NCI-H524 (cell line): Measurements from ENCODE around the gene EFEMP1.

ENCODE experiments used
- DNase-seq, 2 experiments: peaks; one replicate each; lab custom pipeline; 2025; lab: John Stamatoyannopoulos, UW

The EFEMP1 gene

DNA sequence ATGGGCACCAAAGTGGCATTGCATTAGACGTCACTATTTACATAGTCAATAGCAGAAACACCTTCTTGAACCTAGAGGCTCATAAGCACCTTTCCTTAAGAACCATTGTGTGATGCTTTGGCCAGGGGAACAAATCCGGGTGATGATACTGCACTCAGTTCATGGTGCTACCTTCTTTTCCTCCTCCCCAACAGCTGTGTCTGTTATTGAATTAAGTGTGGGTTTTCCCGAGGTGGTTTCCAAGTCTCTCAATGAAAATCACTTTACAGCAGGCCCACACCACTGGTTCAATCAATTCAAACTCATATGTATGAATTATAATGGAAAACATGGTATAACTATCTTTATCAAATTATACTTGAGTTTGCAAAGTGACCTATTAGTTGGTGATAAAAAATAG, 9.3 kb upstream of the EFEMP1 start:
- DNase-seq, result no peak

DNA sequence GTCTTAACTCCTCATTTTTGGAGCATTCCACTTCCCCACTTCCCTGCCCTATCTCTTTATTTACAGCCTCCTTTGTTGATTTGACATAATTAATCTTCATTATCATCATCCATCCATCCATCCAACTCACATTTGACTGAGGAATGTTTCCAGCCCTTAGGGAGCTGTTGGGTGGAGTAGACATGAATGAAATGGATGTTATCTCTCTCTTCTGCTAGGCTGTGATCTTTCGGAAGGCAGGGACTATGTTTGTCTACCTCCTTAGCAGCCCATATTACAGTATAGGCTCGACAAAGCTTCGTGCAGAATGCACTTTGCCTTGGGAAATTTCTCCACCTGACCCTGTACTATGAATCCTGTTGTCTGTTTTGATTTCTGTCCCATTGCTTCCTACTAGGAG, 7.7 kb upstream of the EFEMP1 start:
- DNase-seq, result no peak

DNA sequence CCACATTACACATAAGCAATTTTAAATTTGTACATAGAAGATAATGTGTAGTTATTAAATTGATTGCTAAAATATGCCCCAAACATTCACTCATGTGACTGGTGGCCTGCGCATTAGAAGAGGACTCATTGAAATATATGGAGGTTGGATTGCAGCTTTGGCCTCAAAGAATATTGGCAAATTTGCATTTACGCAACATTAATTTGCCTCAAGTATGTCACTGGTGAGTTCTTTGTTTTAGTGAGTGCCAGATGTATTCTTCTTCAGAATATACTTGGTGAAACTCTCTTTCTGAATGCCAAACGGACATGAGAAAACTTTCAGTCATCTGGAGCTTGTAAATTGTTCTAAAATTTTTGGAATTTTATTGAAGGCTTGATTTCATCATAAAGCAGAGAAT, 5.9 kb upstream of the EFEMP1 start:
- no peak for DNase-seq

DNA sequence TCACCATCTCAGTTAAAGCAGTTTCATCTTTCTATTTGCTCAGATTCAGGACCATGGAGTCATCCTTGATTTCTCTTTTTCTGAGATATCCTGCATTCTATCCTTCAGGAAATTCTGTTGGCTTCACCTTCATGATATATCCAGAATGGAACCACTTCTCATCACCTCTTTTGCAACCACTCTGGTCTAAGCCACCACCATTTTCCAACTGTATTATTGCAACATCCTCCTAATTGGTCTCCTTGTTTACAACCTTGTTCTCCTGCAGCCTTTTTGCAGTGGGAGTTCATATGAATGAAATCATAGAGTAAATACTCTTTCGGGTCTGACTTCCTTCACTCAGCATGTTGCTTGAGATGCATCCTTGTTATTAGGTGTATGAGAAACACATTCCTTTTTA, 3.4 kb upstream of the EFEMP1 start:
- DNase-seq, result no peak

DNA sequence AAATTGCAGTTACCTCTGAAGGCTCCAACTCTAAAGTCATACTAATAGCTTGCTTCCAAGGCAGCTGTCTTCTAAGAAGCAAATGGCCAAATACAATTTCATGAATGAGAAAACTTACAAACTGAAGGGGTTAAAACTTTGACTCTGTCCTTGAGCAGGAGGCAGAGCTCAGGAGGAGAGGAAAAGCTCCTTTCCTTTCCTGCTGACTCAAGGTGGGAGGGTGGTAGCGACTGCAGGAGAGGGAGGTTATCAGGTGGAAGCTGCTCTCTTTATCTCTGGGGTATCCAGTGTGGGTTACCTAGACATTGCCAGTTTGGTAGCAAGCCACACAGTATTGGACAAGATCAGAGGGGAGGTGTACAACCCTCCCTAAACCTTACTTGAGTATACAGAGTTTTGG, 2.7 kb upstream of the EFEMP1 start:
- no peak for DNase-seq

DNA sequence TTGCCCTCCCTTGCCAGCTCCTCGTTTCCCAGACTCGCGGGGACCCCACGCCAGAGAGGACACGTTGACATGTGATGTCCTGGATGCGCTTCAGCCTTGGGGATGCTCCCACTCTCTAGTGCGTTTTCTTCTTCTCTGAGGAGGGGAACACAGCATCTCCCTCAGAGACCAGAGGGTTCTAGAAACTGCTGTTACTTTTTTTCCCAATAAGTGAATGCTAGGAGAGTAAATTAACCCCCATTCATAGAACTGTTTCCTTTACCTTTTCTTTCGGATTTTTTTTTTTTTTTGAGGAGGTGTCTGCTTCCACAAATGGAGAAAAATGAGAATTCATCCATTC, 370 bp upstream of the EFEMP1 start:
- DNase-seq, result no peak

DNA sequence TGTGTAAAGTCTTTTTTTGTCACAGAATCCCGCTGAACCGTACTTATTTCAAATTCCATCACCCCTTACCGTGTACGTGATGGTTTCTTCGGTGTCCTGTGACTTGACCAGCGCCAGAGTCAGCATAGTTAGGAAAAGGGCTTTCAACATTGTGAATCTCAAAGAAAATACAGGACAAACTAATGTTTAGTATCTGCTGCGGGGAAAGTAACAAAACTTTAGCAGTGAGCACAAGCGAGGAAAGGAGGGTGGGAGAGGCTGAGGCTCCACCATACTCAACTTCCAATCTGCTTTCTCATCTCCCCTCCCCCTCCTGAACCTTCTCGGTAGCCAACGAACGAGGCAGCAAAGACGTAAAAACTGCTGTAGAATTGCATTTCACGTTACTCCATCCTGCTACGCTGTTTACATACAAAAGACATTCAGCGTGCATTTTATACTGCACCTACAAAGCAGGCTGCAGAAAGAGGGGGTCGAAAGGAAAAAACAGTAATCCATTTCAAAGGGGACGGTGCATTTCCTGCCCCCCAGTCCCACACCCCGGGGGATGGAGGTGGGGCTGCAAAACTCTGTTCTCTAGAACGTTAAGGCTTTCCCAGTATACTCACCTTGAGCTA, 1.2 kb downstream of the EFEMP1 start:
- DNase-seq, result no peak

DNA sequence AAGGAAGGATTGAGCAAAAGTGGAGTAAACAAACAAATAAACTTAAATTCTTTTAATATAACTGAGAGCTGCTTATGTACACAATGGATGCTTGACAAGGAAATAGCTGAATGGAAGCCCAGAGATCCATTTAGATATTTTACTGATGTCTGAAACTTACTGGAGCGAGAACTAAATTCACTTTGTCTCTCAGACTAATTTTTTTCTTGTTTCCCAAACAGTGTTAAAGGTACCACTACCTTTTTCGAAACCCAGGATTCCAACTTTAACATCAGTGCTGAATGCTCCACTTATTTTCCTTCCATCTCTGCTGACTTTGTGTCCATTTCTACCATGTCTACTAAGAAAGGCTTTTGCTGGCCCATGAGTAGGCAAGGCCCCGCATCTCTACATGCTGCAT, 4.0 kb downstream of the EFEMP1 start:
- DNase-seq, result no peak

DNA sequence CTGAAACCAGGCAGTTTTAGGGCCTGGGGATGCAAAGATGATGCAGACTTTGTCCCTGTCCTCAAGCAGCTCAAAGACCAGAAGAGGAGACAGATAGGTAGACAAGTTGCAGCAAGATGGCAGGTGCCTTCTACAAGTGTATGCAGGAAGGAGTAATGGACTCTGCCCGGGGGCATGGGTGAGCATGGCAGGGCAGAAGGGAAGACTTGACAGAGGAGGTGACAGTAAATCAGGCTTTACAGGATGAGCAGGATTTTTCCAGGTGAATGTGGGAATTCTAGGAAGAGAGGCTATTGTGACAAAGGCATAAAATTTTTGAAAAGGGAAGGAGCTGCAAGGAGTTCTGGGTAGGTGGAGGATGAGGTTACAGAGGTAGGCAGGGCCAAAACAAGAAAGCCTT, 4.7 kb downstream of the EFEMP1 start:
- no peak for DNase-seq

DNA sequence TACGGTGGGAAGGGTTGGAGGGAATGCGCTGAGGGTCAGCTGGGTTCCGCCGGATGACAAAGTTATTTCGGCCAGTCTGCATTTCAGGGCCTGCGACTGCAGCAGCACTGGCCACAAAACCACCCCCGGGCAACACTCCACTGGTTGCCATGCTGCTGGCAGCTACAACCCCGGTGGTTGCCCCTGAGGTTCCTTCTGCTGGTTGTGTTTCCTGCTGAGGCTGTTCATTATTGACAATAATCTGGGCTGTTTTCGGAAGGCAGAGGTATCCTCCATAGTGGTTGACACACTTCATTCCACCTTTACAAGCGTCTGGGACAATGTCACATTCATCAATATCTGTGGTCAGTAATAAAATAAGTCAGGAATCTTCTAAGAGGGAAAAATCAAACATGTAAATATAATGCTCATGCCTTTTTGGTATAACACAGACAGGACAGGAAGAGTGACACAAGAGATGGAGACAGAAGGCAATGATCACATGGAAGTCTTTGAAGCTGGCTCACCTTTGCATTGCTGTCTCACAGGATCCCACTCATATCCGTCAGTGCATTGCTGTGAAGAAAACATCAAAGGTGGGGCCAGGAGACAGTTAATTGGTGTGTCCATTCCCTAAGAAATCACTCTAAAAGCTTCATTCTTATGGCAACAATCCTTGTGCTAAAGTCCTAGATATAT, 5.7 kb downstream of the EFEMP1 start:
- DNase-seq, result no peak

DNA sequence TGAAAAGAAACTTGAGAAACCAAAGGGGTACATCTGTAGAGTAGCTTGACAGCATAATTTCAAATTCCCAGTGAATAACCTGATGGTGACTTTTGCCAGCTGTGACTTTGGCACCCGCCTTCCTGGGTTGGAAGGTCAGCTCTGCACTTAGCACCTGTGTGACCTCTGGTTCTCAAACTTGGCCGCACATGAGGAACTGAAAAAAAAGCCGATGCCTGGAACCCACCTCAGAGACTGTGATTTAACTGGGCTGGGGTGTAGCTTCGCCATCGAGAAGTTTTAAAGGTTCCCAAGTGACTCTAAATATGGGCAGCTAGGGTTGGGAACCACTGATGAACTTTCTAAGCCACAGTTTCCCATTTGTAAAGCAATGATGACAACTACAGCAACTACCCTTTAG, 6.5 kb downstream of the EFEMP1 start:
- no peak for DNase-seq

DNA sequence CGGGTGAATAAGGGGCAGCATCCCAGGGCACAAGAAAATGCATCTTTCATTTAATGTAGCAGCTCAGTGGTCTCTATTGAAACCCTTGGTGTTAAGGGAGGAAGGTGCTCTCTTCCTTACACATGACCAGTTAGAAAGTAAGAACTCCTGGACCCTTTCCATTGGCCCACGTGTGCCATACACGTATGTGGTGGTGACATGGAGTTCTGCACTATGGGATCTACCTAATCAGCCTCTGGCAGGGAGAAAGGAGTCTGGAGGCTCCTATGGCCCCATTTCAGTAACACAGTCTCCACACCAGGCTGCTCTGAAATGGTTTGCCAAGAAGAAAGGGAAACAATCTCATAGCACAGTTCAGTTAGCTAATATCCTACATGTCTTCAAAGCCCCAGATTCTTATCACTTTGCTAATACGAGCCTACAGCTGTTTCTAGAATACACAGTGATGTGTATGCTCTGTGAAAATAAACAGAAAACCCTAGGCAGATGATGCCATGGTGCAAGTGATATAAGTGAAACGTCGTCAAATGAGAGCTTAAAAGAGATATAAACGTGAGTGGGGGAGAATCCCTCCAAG, 7.0 kb downstream of the EFEMP1 start:
- DNase-seq, result no peak

DNA sequence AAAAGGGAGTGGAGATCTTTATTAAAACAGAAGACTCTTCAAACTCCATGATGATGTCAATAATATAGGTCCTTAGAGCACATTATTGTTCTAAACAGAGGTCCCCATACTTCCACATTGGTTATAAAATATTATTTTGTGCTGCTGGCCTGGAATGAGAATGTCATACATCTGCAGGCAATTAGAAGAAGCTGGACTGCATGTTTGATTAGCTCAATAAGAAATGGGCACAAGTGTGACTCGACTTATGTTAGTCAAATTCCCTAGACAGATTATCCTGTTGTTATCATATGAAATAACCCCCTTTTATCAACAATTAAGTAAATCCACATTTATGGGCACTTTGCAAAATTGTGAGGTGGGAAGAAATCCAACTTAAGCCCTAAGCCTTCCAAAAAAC, 8.8 kb downstream of the EFEMP1 start:
- DNase-seq, result no peak

DNA sequence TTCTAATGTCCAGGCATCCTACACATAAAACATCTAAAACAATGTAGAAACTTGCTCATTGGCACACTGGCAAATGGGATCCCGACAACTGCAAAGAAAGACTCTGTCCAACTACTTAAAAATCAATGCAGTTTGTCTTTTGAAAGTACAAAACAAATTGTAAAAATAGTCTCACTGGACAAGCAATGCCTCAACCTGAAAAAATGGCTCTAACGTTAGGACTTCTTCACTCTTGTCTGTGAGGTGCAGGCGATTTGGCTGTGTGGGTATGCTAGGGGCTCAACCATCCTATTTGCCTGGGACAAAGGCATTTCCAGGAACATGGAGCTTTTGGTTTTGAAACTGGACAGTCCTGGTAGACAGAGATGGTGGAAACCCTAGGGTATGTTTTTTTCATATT, 10.7 kb downstream of the EFEMP1 start:
- no peak for DNase-seq

DNA sequence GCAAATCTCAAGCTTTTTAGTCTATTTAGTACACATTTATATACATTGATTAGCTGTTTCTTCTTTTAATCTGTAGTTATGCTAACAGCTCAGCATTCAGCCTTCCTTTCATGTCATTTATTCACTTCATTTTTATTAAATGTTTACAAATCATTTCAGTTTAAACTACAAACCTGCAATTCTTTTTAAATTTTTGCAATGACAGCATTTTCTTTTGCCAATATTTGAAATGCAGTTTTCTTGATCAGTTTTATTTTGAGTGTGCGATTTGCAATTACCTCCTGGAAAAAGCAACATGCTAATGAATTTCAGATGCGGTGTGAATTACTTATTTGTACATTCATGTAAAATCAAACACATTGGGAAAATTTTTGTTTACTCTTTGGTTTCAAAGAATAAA, 13.5 kb downstream of the EFEMP1 start:
- no peak for DNase-seq

DNA sequence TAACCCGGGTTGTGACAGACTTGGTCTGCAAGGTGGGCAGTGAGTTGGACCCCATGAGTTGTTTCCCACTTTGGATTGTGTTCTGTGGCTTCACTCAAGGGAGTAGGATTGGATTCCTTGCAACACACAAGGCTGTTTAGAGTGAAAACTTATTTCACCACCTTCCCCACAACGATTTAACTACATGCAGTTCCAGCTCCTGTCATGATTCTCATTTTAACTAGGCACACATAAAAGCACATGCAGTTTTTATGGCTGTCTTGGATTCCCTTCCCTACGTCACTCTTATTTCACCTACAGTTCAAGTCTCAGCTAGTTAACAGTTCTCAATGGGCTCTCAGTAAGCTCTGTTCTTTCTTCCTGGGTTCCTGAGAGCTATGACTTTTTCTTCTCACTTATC, 15.9 kb downstream of the EFEMP1 start:
- no peak for DNase-seq

DNA sequence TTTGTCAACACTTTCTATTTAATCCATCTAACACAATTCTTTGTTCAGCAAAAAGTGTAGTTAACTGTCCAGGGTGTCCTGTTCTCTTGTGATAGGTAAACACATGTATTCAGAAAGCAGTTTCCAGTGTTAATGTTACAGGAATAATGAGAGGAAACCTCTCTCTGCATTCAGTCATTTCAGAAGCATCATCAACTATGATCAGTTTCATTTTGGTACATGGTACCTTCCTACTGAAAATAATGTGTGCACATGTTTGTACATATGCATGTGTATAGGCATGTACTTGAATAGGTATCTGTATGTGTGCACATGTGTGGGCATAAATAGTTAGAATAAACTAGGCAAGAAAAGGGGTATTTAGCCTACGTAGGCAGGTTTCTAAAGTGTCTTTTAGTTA, 16.6 kb downstream of the EFEMP1 start:
- DNase-seq, result no peak

DNA sequence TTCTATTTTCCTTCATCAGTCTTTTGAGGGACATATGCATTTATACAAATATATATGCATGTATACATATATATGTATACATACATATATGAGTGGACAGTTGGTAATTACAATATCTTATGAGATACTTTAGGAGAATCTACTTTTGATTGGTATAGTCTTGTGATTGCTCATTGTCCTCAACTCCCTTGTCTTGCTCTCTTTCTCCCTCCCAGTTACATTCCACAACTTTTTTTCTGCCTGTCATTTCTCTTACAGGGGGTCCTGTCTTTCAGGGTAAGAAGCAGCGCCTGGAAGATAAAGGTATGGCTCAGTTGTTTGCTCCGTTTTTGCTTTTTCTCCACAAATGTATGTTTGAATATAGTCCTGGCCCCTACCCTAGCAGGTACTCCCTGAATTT, 19.9 kb downstream of the EFEMP1 start:
- DNase-seq, result no peak

DNA sequence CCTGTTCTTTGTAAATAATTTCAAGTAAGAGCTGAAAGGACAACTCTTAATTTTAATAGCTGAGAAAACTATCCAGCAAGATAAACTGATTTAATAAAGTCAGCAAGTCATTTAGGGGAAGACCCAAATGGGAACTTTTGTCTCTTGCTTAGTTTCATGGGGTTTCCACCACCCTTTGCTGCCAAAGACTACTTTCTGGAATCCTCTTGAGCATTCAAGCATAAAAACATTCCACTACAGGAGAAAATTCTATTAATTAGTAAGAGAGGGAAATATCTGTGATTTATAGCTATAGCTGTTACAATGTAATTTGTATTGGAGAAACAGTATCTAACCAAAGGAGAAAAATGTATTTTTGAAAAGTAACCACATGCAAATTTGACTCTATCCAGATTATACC, 20.6 kb downstream of the EFEMP1 start:
- no peak for DNase-seq

DNA sequence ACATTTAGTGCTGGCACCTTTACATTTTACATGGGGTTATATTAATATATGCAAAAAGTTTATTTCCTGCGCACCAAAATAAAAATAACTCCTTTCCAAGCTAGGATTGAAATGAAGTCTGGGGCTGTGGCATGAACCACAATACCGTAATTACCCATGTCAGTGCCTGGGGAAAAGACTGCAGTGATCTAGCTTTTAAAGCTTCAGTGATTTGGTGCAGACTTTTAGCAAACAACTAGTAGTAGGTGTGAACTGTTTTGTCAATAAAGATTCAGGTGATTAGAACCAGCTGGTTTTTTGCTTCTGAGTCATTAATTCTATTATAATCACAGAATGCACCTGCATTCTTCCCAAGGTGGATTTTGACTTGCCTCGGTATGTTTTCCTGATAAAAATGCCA, 21.2 kb downstream of the EFEMP1 start:
- DNase-seq, result no peak

DNA sequence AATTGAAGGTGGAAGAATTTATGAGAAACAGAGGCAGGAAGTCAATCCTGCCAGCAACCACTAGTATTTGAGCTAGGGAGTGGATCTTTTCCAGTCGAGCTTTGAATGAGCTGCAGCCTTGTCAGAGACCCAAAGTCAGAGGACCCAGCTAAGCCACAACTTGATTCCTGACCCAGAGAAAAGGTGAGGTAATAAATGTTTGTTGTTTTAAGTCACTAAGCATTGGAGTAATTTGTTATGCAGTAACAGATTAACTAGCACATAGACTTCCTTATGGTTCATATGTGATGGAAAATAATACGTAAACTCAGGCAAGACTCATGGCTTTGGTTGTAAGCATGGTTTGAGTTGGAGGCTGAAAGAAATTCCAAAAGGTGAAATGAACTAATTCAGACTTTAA, 21.6 kb downstream of the EFEMP1 start:
- DNase-seq, result no peak

DNA sequence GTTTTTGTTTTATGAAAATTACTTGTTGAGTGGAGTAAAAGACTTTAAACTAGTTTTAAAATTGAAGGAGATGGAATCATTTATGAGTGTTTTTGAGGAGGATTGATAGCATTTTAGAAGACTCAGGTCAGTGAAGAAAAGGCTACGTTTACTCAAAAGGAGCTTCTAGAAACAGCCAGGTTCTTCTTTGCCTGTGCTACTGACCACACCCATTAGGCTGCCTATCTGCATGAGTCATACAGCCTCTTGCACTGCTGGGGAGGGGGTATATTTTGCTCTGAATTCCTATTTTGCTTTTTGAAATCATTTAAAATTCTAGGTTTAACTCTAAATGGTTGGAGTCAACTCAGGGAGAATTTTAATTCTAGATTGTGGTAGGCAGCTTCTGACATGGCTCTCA, 22.3 kb downstream of the EFEMP1 start:
- DNase-seq, result no peak

DNA sequence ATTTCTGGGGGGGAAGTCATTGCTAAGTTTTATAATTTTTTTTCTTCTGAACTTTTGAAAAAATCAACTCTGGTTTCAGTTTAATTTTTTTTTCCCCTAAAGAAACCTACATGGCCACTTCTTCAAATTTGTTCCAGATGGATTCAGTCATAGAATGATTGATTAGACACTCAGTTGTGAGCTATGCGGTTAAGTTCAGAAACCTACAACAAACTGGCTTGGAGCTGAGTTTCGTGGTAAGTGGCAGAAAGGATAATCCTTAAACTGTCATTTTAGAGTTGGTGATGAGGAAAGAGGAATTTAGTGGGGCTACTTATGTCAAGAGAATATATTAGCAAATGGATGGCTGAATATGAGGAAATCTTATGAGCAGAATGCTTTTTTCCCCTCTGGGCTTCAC, 23.7 kb downstream of the EFEMP1 start:
- no peak for DNase-seq

DNA sequence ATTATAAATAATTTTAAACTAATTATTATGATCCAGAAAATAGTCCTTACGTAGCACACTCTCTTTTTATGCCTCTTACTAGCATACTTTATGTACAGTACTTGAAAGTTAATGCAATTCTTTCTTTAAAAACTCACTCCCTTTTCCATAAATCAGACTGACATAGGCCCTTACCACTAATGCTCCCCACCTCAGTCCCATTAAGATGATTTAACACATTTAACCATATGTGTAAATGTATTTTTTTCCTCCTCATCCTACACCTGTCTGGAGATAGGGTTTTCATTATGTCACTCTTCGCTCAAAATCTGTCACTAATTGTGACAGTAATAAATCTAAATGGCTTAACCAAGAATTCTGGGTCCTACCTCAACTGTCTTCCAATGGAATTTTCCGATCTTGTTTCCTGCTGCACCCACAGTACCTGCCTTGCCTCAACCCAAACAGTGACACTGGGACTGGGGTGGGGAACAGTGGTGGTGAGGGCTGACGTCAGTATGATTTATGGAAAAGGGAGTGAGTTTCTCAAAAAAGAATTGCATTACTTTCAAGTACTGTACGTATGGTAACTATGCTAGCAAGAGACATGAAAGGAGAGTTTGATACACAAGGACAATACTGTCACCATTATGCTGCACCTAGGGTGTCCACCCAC, 25.1 kb downstream of the EFEMP1 start:
- DNase-seq, result no peak
